Testis (tissue), 2 donors: ENCODE measurements around the gene ANO9.

Experiments used
- POLR2A ChIP-seq: fragments of 450-650 bp; IDR thresholded peaks from one replicate; pipeline ENCODE4 v1.6.1; 2017; ENCODE audit warnings: antibody characterized with exemption, mild to moderate bottlenecking, moderate library complexity
- TF ChIP-seq, protein P1 (sequence below), 3 experiments: fragments of 450-650 bp in 2 of 3; fragments of 200-600 bp in 1 of 3; sonication (generic) in 1 of 3; IDR thresholded peaks; one replicate each; pipeline ENCODE4 v1.5.1; 2016 to 2019; ENCODE audit warnings: antibody characterized with exemption in 3 of 3, mild to moderate bottlenecking in 2 of 3, moderate library complexity in 1 of 3

DNA sequence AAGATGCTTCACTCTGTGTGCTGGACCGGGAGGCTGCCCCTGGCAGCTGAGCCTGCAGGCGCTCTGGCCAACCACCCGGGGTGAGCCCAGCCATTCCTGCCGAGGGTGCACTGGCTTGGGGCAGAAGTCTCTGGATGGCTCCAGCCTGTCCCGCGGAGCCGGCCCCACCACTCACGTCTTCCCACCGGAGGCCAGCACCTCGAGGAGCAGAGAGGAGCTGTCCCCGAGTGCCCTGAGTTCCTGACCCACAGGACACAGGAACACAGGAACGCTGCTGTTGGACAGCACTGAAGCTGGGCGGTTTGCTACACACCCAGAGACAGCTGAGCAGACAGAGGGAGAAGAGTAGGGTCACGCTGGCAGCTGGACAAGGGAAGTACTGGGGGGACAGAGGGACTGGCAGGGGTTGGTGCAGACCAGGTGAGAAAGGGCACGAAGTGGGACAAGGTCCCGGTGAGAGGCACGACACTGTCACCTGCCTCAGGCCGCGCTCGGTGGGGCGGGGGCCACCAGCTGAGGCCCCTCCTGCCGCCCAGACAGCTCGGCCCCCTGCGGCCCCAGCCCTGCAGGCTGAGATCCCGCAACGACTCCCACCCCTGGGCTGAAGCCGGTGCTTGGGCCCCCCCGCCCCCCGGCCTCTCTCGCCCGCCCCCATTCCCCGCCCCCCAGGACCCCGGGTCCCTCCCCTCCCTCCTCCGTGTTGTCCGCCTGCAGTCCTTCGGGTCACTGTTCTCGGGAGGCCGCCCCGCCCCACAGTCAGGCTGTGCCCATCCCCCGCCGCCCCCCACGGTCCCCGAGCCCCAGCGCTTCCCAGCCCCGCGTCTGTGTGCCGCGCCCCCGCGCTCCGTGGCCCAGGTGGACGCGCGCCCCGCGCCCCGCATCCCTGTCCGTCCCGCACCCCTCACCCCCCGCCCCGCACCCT is 73.1 kb downstream of the ANO9 start:
- no peak for TF ChIP-seq POLR2A
- TF ChIP-seq, protein P1, sequence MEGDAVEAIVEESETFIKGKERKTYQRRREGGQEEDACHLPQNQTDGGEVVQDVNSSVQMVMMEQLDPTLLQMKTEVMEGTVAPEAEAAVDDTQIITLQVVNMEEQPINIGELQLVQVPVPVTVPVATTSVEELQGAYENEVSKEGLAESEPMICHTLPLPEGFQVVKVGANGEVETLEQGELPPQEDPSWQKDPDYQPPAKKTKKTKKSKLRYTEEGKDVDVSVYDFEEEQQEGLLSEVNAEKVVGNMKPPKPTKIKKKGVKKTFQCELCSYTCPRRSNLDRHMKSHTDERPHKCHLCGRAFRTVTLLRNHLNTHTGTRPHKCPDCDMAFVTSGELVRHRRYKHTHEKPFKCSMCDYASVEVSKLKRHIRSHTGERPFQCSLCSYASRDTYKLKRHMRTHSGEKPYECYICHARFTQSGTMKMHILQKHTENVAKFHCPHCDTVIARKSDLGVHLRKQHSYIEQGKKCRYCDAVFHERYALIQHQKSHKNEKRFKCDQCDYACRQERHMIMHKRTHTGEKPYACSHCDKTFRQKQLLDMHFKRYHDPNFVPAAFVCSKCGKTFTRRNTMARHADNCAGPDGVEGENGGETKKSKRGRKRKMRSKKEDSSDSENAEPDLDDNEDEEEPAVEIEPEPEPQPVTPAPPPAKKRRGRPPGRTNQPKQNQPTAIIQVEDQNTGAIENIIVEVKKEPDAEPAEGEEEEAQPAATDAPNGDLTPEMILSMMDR (IDR thresholded peaks at IDR 0.05) = no peak
